Testis (tissue), 2 donors: ENCODE measurements around the gene EPS8L3.

Experiments
- POLR2A ChIP-seq: fragments of 450-650 bp; IDR thresholded peaks from one replicate; pipeline ENCODE4 v1.6.1; 2017; ENCODE audit warnings: antibody characterized with exemption, mild to moderate bottlenecking, moderate library complexity
- TF ChIP-seq, protein P1 (sequence below), 3 experiments: fragments of 450-650 bp in 2 of 3; fragments of 200-600 bp in 1 of 3; sonication (generic) in 1 of 3; IDR thresholded peaks; one replicate each; pipeline ENCODE4 v1.5.1; 2016 to 2019; ENCODE audit warnings: antibody characterized with exemption in 3 of 3, mild to moderate bottlenecking in 2 of 3, moderate library complexity in 1 of 3

DNA sequence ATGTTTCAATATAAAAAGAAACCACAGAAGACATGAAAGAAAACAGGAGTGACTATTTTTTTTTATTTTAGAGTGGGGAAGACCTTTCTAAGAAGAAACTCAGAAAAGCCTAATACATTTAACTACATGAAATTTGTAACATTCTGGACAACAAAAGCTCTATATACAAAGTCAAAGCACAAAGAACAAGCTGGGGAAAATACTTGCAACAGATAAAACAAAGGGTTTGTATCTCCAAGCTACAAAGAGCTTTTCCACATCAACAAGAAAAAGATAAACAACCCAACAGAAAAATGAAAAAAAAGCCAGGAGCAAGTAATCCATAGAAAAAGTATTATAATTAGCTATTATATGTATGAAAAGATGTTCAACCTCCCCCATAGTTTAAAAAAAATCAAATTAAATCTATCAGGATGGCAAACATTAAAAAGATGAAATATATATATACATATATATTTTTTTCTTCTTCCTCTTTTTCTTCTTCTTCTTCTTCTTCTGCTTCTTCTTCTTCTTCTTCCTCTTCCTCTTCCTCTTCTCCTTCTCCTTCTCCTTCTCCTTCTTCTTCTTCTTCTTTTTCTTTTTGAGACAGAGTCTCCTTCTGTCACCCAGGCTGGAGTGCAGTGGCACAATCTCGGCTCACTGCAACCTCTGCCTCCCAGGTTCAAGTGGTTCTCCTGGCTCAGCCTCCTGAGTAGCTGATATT, 49.1 kb upstream of the EPS8L3 start:
- TF ChIP-seq, protein P1, sequence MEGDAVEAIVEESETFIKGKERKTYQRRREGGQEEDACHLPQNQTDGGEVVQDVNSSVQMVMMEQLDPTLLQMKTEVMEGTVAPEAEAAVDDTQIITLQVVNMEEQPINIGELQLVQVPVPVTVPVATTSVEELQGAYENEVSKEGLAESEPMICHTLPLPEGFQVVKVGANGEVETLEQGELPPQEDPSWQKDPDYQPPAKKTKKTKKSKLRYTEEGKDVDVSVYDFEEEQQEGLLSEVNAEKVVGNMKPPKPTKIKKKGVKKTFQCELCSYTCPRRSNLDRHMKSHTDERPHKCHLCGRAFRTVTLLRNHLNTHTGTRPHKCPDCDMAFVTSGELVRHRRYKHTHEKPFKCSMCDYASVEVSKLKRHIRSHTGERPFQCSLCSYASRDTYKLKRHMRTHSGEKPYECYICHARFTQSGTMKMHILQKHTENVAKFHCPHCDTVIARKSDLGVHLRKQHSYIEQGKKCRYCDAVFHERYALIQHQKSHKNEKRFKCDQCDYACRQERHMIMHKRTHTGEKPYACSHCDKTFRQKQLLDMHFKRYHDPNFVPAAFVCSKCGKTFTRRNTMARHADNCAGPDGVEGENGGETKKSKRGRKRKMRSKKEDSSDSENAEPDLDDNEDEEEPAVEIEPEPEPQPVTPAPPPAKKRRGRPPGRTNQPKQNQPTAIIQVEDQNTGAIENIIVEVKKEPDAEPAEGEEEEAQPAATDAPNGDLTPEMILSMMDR (IDR thresholded peaks at IDR 0.05): no peak
- no peak for TF ChIP-seq POLR2A
